ENCODE data around the gene GLRX2.

The GLRX2 gene

GRCh38 chr1:193111641-193112090 lies 6.5 kb upstream of the GLRX2 start:
- DNase-seq (ENCODE audit: low spot score), result no peak

- no peak for DNase-seq (ENCODE audit: low spot score)
These were observed 5.7 kb upstream of the GLRX2 start for GRCh38 chr1:193110864-193111263.

DNA sequence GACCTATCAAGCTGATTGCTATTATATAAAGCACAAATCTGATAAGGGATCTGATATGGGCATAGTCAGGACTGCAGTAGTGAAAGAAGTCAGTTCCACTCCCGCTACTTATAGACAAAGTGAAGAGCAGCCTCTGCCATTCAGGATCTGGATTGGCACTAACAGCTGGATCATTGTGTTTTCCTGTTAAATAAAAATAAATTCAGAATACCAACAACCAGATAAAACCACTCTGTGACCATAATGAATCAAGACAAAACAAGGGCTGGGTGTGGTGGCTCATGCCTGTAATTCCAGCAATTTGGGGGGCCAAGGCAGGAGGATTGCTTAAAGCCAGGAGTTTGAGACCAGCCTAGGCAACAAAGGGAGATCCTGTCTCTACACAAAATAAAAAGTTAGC lies 5.0 kb upstream of the GLRX2 start:
- no peak for DNase-seq (ENCODE audit: low spot score)

- no peak for DNase-seq (ENCODE audit: low spot score)
These were observed 4.4 kb upstream of the GLRX2 start for GRCh38 chr1:193109619-193110018.

GRCh38 chr1:193108471-193108870 lies 3.3 kb upstream of the GLRX2 start:
- DNase-seq (ENCODE audit: low spot score), result no peak

GRCh38 chr1:193105821-193106177 lies 585 bp upstream of the GLRX2 start:
- DNase-seq (ENCODE audit: low spot score), result no peak

DNA sequence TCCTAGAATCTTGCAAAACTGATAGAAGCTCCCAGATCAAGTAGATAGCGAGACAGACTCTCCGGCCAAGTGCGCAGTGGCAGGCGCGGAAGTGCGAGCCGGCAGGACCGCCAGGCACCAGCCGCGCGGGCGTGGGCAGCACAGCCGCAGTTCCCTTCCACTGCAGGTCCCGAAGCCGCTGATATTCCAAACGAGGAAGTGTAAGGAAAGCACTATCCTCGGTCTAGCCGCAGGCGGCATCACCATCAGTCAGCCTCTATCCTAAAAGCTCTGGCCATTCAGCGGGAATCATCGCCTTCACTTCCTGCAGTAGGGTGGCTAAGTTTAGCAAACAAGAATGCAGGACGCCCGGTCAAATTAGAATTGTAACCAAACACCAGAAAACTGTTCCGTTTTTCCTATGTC lies 710 bp downstream of the GLRX2 start:
- DNase-seq (ENCODE audit: low spot score), result peak; percentile 60

- no peak for DNase-seq (ENCODE audit: low spot score)
These were observed 1.3 kb downstream of the GLRX2 start for GRCh38 chr1:193103759-193104501.

DNA sequence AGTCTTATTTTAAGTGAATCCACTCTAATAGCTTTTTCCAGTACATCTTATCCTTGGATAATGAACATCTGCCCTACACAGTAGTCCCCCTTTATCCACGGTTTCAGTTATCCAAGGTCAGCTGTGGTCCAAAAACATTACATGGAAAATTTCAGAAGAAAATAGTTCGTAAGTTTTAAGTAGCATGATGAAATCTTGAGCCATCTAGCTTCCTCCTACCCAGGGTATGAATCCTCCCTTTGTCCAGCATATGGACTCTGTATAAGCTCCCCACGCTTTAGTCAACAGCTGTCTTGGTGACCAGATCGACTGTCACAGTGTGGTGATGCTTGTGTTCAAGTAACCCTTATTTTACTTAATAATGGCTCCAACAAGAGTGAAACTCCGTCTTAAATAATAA lies 2.6 kb downstream of the GLRX2 start:
- no peak for DNase-seq (ENCODE audit: low spot score)

GRCh38 chr1:193094112-193094511 lies 11.1 kb downstream of the GLRX2 start:
- no peak for DNase-seq (ENCODE audit: low spot score)

DNA sequence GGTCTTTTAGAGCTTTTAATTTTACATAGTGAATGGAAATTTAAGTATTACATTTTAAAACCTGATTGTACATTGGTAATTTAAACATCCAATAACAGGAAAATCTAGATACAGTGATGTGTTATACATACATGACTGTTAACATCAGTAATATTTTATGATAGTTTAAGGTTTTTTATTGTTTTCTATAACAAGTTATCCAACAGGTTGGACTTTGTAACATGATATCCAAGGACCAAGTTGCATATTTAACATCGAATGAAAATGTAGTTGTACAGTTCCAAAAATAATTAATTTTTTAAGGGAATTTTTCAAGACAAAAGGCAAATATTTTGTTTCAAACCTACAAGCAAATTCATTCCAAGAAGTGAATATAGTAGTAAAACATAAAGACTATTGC lies 14.3 kb downstream of the GLRX2 start:
- DNase-seq (ENCODE audit: low spot score), result no peak

DNA sequence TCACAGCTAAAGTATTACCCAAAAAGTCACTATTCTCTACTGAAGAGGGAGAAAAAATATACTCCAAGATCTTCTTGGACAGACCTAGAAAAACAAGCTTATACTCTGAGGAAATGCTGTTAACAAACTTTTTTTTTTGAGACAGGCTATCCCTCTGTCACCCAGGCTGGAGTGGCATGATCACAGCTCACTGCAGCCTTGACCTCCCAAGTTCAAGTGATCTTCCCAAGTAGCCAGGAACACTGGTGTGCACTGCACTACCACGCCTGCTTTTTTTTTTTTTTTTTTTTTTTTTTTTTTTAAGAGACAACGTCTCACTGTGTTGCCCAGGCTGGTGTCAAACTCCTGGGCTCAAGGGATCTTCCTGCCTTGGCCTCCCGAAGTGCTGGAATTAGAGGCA lies 17.3 kb downstream of the GLRX2 start:
- no peak for DNase-seq (ENCODE audit: low spot score)

DNA sequence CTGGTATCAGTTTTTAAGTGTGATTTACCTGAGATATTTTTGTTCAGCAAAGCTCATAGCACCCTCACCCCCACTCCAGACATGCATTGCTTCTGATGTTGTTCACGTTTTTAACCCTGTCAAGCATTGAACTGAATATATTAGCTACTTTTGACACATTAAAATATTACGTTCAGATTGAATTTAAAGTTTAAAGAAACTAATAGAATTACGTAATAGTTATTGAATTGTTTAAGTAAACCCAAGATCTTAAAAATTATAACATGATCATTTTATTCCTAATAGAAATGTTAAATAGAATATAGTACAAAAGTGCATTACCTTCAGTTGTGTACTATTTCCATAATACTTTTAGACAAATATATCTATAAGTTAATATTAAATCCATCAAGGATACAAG lies 18.9 kb downstream of the GLRX2 start:
- DNase-seq (ENCODE audit: low spot score), result no peak

DNA sequence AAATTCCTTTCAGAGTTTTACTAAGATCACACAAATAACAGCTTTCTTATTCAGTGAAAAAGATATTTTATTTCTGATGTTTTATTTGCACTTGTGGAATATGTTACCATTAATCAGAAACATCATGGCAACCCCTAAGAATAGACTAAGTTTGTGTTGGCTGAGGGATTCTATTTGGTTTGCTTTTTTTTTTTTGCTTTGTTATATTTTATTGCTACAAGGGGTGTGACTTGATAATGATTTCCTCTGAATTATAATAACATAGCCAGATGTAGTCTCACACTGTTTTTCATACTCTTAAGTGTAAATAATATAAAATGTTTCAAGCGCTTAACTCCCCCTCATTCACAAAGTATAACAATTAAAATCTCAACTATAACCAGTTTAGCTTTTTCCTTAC lies 20.0 kb downstream of the GLRX2 start:
- no peak for DNase-seq (ENCODE audit: low spot score)

GRCh38 chr1:193083365-193084088 lies 21.7 kb downstream of the GLRX2 start:
- no peak for DNase-seq (ENCODE audit: low spot score)

- no peak for DNase-seq (ENCODE audit: low spot score)
These were observed 26.0 kb downstream of the GLRX2 start for GRCh38 chr1:193079187-193079586.

- DNase-seq (ENCODE audit: low spot score), result no peak
These were observed 27.2 kb downstream of the GLRX2 start for GRCh38 chr1:193077991-193078390.

DNA sequence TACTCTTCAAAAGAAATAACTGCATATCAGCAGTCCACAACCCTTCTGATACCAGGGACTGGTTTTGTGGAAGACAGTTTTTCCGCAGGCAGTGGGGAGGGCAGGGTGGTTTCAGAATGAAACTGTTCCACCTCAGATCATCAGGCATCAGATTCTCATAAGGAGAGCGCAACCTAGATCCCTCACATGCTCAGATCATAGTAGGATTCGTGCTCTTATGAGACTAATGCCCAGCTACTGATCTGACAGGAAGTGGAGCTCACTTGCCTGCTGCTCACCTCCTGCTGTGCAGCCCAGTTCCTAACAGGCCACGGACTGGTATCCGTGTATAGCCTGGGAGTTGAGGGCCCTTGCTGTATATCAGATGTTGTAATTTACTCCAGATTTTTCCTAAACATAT lies 34.3 kb downstream of the GLRX2 start:
- DNase-seq (ENCODE audit: low spot score), result no peak

GRCh38 chr1:193070386-193070753 lies 34.8 kb downstream of the GLRX2 start:
- DNase-seq (ENCODE audit: low spot score), result no peak

- DNase-seq (ENCODE audit: low spot score), result no peak
These were observed 35.3 kb downstream of the GLRX2 start for GRCh38 chr1:193069748-193070385.

DNA sequence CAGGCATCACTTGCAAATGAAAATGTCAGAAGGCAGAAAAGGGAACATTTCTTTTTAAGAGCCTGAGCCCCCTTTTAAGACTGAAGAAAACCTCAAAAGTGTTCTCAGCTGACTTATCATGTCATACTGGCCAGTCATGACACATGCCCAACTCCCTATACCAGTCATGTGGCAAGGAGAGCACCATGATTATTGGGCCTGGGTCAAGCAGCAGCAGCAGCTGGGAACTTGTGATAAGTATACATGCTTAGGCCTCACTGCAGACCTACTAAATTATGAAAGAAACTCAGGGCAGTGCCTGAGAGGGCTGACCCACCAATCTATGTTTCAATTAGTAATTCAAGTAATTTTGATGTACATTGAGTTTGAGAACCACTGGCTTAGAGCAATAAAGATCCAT lies 37.2 kb downstream of the GLRX2 start:
- no peak for DNase-seq (ENCODE audit: low spot score)

- DNase-seq (ENCODE audit: low spot score), result no peak
These were observed 38.6 kb downstream of the GLRX2 start for GRCh38 chr1:193066606-193067005.

DNA sequence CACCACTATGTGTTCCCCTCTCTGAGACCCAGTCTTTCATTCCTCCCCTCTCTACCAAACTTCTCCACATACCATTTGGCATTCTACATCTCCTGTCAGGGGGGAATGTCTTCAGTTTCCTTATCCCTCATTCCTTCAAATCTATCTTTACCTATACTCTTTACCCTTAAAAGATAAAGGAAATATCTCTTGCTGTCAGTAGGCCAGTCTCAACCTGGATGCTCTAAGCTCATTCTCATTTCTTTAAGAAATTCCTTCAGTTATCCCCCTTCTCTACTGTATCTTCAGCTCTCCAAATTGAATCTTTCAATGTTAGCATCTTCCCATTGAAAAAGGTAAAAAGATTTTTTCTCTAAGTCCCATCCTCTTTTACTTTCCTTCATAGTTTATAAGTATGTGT lies 39.3 kb downstream of the GLRX2 start:
- no peak for DNase-seq (ENCODE audit: low spot score)
